Measurements from ENCODE around the gene ITPRID2. TPM values are rescaled to one million over a fixed set of nuclear protein-coding genes. Genes with fewer than 3 reads are reported as not detected.

The ITPRID2 gene
- total RNA-seq, 1 donor from 2014 or later: 115 TPM

- no peak overlapping the region for H3K4me3 Mint-ChIP-seq
- H3K27me3 Mint-ChIP-seq (ENCODE audit: low read depth): no peaks in the 10 kb centered on the region
- H3K27ac Mint-ChIP-seq (ENCODE audit: unreplicated experiment): no peak overlapping the region
- H3K36me3 Mint-ChIP-seq (ENCODE audit: low read depth): peaks cover 29% of the 10 kb centered on the region
- no peak for TF ChIP-seq CTCF (conservative IDR thresholded peaks at IDR 0.05)
- DNase-seq (ENCODE audit: low read depth, low spot score): no peak
- no peaks in the 10 kb centered on the region for H3K4me1 Mint-ChIP-seq
- no peaks in the 10 kb centered on the region for H3K9me3 Mint-ChIP-seq
Observed at GRCh38 chr2:181915102-181915501, 23.6 kb downstream of the ITPRID2 start.

DNA sequence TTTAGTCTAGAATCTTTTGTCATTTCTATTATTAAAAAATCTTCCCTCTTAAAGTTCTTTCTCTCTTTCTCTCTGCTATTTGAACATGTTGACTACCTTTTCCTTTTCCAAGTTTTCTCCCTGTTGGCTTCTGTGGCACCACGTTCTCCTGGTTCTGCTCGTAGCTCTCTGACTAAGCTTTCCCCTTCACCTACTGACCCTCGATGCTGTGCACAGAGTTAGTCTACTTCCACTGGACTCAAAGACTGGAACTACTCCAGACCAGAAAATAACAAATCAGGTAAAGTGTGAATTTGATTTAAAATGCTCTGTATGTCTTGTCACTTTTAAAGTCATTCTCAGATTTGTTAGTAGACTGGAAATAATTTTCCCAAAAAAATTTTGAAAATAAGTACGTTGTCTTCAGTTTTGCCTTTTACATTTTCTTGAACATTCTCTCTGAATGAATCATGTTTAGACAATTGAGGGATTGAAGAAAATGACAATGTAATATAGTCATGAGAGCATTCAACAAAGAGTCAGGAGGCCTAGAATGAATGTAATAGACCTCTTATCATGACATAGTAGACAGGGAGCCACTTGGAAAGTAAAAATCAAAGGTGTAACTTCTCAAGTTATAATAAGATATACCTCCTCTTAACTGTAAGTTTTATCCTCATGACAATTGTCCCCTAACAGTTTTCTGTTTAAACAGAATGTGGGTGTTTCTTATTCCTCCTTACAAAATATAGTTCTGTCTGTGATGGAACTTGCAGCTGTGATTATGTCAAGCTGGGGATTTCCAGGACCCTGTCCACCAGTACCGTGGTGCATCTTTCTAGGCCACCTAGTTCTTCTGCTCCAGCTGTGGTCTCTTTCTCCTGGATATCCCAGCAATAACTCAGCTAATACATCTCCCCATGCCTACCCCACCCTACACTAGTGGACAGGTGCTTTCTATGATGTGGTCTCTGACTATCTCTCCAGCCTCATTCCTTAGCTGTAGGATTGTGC is 25.5 kb downstream of the ITPRID2 start:
- H3K36me3 Mint-ChIP-seq (ENCODE audit: low read depth): peaks cover 21% of the 10 kb centered on the region
- no peak overlapping the region for H3K4me3 Mint-ChIP-seq
- no peak overlapping the region for H3K27ac Mint-ChIP-seq (ENCODE audit: unreplicated experiment)
- TF ChIP-seq CTCF (conservative IDR thresholded peaks at IDR 0.05): no peak
- no peaks in the 10 kb centered on the region for H3K4me1 Mint-ChIP-seq
- no peaks in the 10 kb centered on the region for H3K27me3 Mint-ChIP-seq (ENCODE audit: low read depth)
- no peak for DNase-seq (ENCODE audit: low read depth, low spot score)
- H3K9me3 Mint-ChIP-seq: no peaks in the 10 kb centered on the region

DNA sequence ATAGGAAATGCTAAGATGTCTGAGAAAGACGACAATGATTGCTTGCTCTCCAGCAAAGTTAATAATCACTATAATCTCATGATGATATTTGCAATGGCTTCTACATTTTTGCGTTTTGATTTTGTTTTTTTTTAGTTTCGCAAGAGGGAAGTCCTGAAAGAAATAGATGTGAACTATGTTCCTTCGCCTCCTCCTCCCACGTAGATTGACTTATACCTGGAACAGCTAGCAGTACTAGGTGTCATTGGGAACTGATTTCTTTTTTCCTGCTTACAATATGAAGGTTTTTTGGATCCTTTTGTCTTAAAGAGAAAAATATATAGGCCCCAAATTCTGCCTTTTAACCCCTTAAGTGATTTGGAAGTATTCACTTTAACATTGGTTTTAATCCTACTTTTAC is 26.7 kb downstream of the ITPRID2 start:
- H3K36me3 Mint-ChIP-seq (ENCODE audit: low read depth): peaks cover 24% of the 10 kb centered on the region
- H3K4me3 Mint-ChIP-seq: no peak overlapping the region
- TF ChIP-seq CTCF (conservative IDR thresholded peaks at IDR 0.05): no peak
- H3K27me3 Mint-ChIP-seq (ENCODE audit: low read depth): no peaks in the 10 kb centered on the region
- no peak for DNase-seq (ENCODE audit: low read depth, low spot score)
- no peaks in the 10 kb centered on the region for H3K9me3 Mint-ChIP-seq
- no peaks in the 10 kb centered on the region for H3K4me1 Mint-ChIP-seq
- H3K27ac Mint-ChIP-seq (ENCODE audit: unreplicated experiment): no peak overlapping the region

DNA sequence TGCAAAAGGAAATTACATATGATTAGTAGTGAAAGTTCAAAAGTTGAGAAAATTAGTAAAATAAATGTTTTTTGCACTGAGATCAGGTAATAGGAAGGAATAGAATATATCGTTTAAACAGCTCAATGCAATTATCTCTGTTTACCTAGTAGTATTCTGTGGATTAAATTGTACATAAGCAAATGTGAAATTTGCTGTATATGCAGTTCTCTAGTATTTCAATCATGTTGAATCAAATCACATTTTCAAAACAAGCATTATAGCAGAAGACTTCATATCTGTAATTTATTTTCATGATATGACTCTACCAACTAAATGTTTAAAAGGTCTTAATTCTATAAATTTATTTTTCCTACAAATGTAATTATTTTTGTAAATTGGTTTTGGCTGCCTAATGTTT is 31.6 kb downstream of the ITPRID2 start:
- no peak for TF ChIP-seq CTCF (conservative IDR thresholded peaks at IDR 0.05)
- no peaks in the 10 kb centered on the region for H3K9me3 Mint-ChIP-seq
- H3K4me1 Mint-ChIP-seq: peaks cover 8% of the 10 kb centered on the region
- H3K27ac Mint-ChIP-seq (ENCODE audit: unreplicated experiment): no peak overlapping the region
- DNase-seq (ENCODE audit: low read depth, low spot score): no peak
- H3K36me3 Mint-ChIP-seq (ENCODE audit: low read depth): peaks cover 27% of the 10 kb centered on the region
- no peak overlapping the region for H3K4me3 Mint-ChIP-seq
- no peaks in the 10 kb centered on the region for H3K27me3 Mint-ChIP-seq (ENCODE audit: low read depth)

DNA sequence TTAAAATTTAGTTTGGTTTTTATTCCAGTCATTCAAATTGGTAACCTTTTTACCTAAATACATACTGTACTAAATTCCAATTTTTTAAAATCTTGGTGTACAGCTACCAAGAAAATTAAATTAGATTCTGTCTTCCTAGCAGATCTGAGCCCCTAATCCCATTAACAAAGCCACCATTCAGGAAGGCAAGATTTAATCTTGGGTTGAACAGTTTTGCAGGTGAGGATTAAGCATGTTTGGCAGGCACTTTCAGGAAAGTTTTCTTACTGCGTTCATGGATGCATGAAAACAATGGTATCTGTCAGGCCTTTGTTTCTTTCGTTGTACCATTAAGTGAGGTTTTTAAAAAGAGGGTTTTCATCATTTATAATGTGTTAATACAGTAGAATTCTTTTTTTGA is 32.8 kb downstream of the ITPRID2 start:
- no peak for TF ChIP-seq CTCF (conservative IDR thresholded peaks at IDR 0.05)
- Mint-ChIP-seq H3K27ac (ENCODE audit: unreplicated experiment) (no peak overlapping the region), H3K36me3 (ENCODE audit: low read depth) (peaks cover 28% of the 10 kb centered on the region), H3K4me1 (peaks cover 8% of the 10 kb centered on the region), H3K27me3 (ENCODE audit: low read depth) (no peaks in the 10 kb centered on the region), H3K9me3 (no peaks in the 10 kb centered on the region), H3K4me3 (no peak overlapping the region)
- no peak for DNase-seq (ENCODE audit: low read depth, low spot score)

All from neural crest cell (in vitro differentiated cells).